Natural killer cell (primary cell): ENCODE data around the gene PTPRT. TPM values are rescaled to one million over a fixed set of nuclear protein-coding genes. Genes with fewer than 3 reads are reported as not detected.
"Not testable (repeated sequence)": the region's sequence is repeated elsewhere in the genome, so short reads cannot be mapped to it uniquely, and the experiment has no call there.

Experiments used
- ATAC-seq, 3 donors: fragments of 150-1000 bp in 2 of 3; fragments of 200-7000 bp in 1 of 3; cut with Tn5 transposase; 1 replicate in 1 of 3; 2 replicates in 2 of 3; pipeline ENCODE4 v1.10.0; 2021; ENCODE audit warnings: mild to moderate bottlenecking in 2 of 3, moderate library complexity in 2 of 3
- DNase-seq, 2 donors: peaks; one replicate each; pipeline versions ENCODE4 v3.0.0 to v3.0.0-alpha.2; 2013 to 2021; ENCODE audit warnings: mixed read lengths in 1 of 2
- H3K27ac ChIP-seq: one replicate; pipeline ENCODE4 v1.5.1; 2013; ENCODE audit warnings: mild to moderate bottlenecking, low read length
- H3K27me3 ChIP-seq: one replicate; pipeline ENCODE4 v1.6.1; 2013; ENCODE audit warnings: low read length; ENCODE audit not compliant: control insufficient read depth, insufficient read depth
- H3K36me3 ChIP-seq: one replicate; pipeline ENCODE4 v1.6.1; 2013; ENCODE audit warnings: low read length; ENCODE audit not compliant: control insufficient read depth, insufficient read depth
- H3K4me1 ChIP-seq: one replicate; pipeline ENCODE4 v1.6.1; 2013; ENCODE audit warnings: low read length; ENCODE audit not compliant: control insufficient read depth, insufficient read depth
- H3K4me3 ChIP-seq: one replicate; pipeline ENCODE4 v1.5.1; 2013; ENCODE audit warnings: low read length
- H3K9me3 ChIP-seq: one replicate; pipeline ENCODE4 v1.6.1; 2013; ENCODE audit warnings: low read length; ENCODE audit not compliant: control insufficient read depth, insufficient read depth
- H3K27ac Mint-ChIP-seq, 2 donors: one replicate each; pipeline ENCODE4 v1.8.0; 2022; ENCODE audit warnings: mild to moderate bottlenecking in 2 of 2, mixed read lengths in 2 of 2, moderate library complexity in 1 of 2
- H3K27me3 Mint-ChIP-seq, 2 donors: one replicate each; pipeline ENCODE4 v1.8.0; 2022; ENCODE audit warnings: low read depth in 2 of 2, mixed read lengths in 2 of 2
- H3K36me3 Mint-ChIP-seq: one replicate; pipeline ENCODE4 v1.8.0; 2022; ENCODE audit warnings: mixed read lengths
- H3K4me1 Mint-ChIP-seq, 2 donors: one replicate each; pipeline ENCODE4 v1.8.0; 2022; ENCODE audit warnings: mixed read lengths in 2 of 2
- H3K4me3 Mint-ChIP-seq: one replicate; pipeline ENCODE4 v1.8.0; 2022; ENCODE audit warnings: mild to moderate bottlenecking, moderate library complexity, mixed read lengths
- H3K9me3 Mint-ChIP-seq, 2 donors: one replicate each; pipeline ENCODE4 v1.8.0; 2022; ENCODE audit warnings: mixed read lengths in 2 of 2
- CTCF ChIP-seq: fragments of 200-600 bp; IDR thresholded peaks from one replicate; pipeline ENCODE4 v1.8.0; 2022; ENCODE audit warnings: antibody characterized with exemption
- WGBS: methylation state at CpG from one replicate; pipeline ENCODE4 v1.1.7; 2013; ENCODE audit warnings: missing lambda C conversion rate; ENCODE audit not compliant: insufficient coverage; 5-methylcytosine and 5-hydroxymethylcytosine counted together
- intact Hi-C: fragments of 100-400 bp; cut with micrococcal nuclease; formaldehyde crosslinking; loops from one replicate; pipeline ENCODE4 v1.14.2; 2022
- total RNA-seq, 4 donors: library from RNA; stranded (reverse); fragments of 120-200 nt in 1 of 4; gene quantifications; one replicate each; pipeline versions ENCODE4 v1.2.3 to v1.2.4, GENCODE V29; 2013 to 2022

Gene PTPRT
- total RNA-seq, 3 donors from 2014 or later (not counting 1 experiment from before 2014, with no cell fraction given): not detected

- peaks cover 3 to 10% of the 10 kb centered on the region in 2 donors for H3K27me3 Mint-ChIP-seq
- Histone ChIP-seq H3K4me3 (no peak overlapping the region), H3K27me3 (no peaks in the 10 kb centered on the region), H3K36me3 (no peaks in the 10 kb centered on the region), H3K27ac (no peak overlapping the region), H3K9me3 (no peaks in the 10 kb centered on the region), H3K4me1 (no peaks in the 10 kb centered on the region)
- H3K27ac Mint-ChIP-seq: no peak overlapping the region
- DNase-seq (no peak), ATAC-seq (no peak)
- no peaks in the 10 kb centered on the region for H3K9me3 Mint-ChIP-seq
- H3K4me3 Mint-ChIP-seq: no peak overlapping the region
- no peak for TF ChIP-seq CTCF
- intact Hi-C loops: no loop called here
- 91% methylated on average over 3 of the region's 4 CpGs for WGBS
- H3K4me1 Mint-ChIP-seq: no peaks in the 10 kb centered on the region
- no peaks in the 10 kb centered on the region for H3K36me3 Mint-ChIP-seq
These were observed 18.9 kb downstream of the PTPRT start for GRCh38 chr20:43170771-43171170.

GRCh38 chr20:43167615-43168014 is 22.1 kb downstream of the PTPRT start:
- ATAC-seq: no peak
- TF ChIP-seq CTCF: no peak

GRCh38 chr20:43167021-43167420 is 22.7 kb downstream of the PTPRT start:
- Mint-ChIP-seq H3K27me3 (peaks cover 3 to 10% of the 10 kb centered on the region in 2 donors), H3K27ac (no peak overlapping the region), H3K4me3 (no peak overlapping the region), H3K9me3 (no peaks in the 10 kb centered on the region), H3K4me1 (no peaks in the 10 kb centered on the region), H3K36me3 (no peaks in the 10 kb centered on the region)
- WGBS: 90% methylated on average over 1 of the region's 1 CpG
- DNase-seq: no peak
- Histone ChIP-seq H3K4me1 (no peaks in the 10 kb centered on the region), H3K4me3 (no peak overlapping the region), H3K27ac (no peak overlapping the region), H3K36me3 (no peaks in the 10 kb centered on the region), H3K27me3 (no peaks in the 10 kb centered on the region), H3K9me3 (no peaks in the 10 kb centered on the region)
- intact Hi-C loops: no loop called here
- no peak for ATAC-seq
- TF ChIP-seq CTCF: no peak

More at GRCh38 chr20:43167615-43168014, 22.1 kb downstream of the PTPRT start:
- H3K4me1 Mint-ChIP-seq: no peaks in the 10 kb centered on the region
- peaks cover 3 to 10% of the 10 kb centered on the region in 2 donors for H3K27me3 Mint-ChIP-seq
- no peak overlapping the region for H3K4me3 Mint-ChIP-seq
- no peak overlapping the region for H3K27ac Mint-ChIP-seq
- no peaks in the 10 kb centered on the region for H3K4me1 ChIP-seq
- no peak overlapping the region for H3K27ac ChIP-seq
- no peak overlapping the region for H3K4me3 ChIP-seq
- H3K36me3 ChIP-seq: no peaks in the 10 kb centered on the region
- no peak for DNase-seq
- H3K36me3 Mint-ChIP-seq: no peaks in the 10 kb centered on the region
- H3K9me3 Mint-ChIP-seq: no peaks in the 10 kb centered on the region
- no peaks in the 10 kb centered on the region for H3K9me3 ChIP-seq
- intact Hi-C loops: no loop called here
- H3K27me3 ChIP-seq: no peaks in the 10 kb centered on the region

GRCh38 chr20:43165611-43166010 is 24.1 kb downstream of the PTPRT start:
- Histone ChIP-seq H3K4me1 (no peaks in the 10 kb centered on the region), H3K4me3 (no peak overlapping the region), H3K27ac (no peak overlapping the region), H3K9me3 (no peaks in the 10 kb centered on the region), H3K27me3 (no peaks in the 10 kb centered on the region), H3K36me3 (no peaks in the 10 kb centered on the region)
- Mint-ChIP-seq H3K4me3 (no peak overlapping the region), H3K36me3 (no peaks in the 10 kb centered on the region), H3K27ac (no peak overlapping the region), H3K9me3 (no peaks in the 10 kb centered on the region), H3K27me3 (peaks cover 3 to 10% of the 10 kb centered on the region in 2 donors), H3K4me1 (no peaks in the 10 kb centered on the region)
- 90% methylated on average over 6 of the region's 6 CpGs for WGBS
- no peak for TF ChIP-seq CTCF
- intact Hi-C loops: no loop called here
- ATAC-seq (no peak), DNase-seq (no peak)

GRCh38 chr20:43164736-43165135 is 25.0 kb downstream of the PTPRT start:
- H3K27ac Mint-ChIP-seq, H3K9me3 Mint-ChIP-seq, DNase-seq, H3K4me3 ChIP-seq, H3K27ac ChIP-seq, H3K27me3 ChIP-seq, H3K27me3 Mint-ChIP-seq, intact Hi-C loops, H3K36me3 Mint-ChIP-seq, H3K9me3 ChIP-seq, H3K4me1 Mint-ChIP-seq, H3K4me1 ChIP-seq, H3K4me3 Mint-ChIP-seq, H3K36me3 ChIP-seq, ATAC-seq: not testable (repeated sequence)
- WGBS: 50% methylated on average over 1 of the region's 1 CpG
